Stomach (tissue), 4 donors: Measurements from ENCODE around the gene DMRT2.

Experiments
- POLR2A ChIP-seq, 4 donors: fragments of 450-650 bp; IDR thresholded peaks; one replicate each; pipeline ENCODE4 v1.6.1; 2016; ENCODE audit warnings: antibody characterized with exemption in 4 of 4, control low read depth in 2 of 4, mild to moderate bottlenecking in 1 of 4, moderate library complexity in 1 of 4
- POLR2AphosphoS5 ChIP-seq, 3 donors: sonication (generic); formaldehyde crosslinking; IDR thresholded peaks; one replicate each; pipeline ENCODE4 v1.6.1; 2016; ENCODE audit warnings: antibody characterized with exemption in 3 of 3
- TF ChIP-seq, protein P1 (sequence below), 7 experiments: fragments of 450-650 bp in 4 of 7; fragments of 200-600 bp in 3 of 7; sonication (generic) in 3 of 7; IDR thresholded peaks; one replicate each; pipeline ENCODE4 v1.5.1; 2016 to 2019; ENCODE audit warnings: antibody characterized with exemption in 7 of 7, control low read depth in 2 of 7, mild to moderate bottlenecking in 1 of 7

DNA sequence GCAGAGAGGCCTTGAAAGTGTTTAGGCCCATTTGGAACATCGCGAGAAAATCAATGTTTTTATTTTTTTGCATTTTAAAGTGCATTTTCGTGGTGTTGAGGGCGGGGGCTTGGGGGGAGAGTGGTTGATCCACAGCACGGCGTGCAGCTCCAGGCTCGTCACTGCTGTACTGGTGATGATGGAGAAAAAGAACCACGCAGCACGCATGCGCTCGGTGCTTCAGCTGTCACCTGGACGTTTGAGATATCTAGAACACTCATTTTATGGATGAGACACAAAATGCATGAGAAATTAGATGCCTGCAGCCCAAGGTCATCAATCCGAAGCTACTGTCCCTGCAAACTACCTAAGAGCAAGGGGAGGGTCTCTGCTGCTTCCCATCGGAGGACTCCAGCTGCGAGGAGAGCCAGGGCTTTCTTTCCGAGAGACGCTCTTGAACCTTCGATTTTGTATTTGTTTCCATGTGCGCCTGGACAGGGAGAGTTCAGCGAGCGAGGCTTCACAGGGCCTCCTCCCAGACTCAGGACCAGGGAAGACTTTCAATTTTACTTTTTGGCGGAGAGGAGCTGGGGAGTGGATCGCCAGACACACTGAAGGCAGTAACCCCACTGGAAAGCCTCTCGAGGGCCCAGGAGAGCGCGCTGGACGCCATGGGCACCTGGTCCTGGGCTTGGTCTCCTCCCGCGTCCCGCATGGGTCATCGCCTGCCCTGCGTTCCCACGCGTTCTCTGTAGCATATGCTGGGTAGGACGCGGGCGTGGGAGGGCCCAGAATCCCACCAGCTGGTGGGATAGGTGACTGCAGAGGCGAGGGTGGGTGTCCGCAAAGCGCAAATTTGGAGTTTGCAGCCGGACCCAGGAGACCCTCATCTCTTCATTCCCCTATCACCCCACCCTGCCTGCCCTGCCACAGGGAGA lies 2.5 kb downstream of the DMRT2 start:
- TF ChIP-seq, protein P1, sequence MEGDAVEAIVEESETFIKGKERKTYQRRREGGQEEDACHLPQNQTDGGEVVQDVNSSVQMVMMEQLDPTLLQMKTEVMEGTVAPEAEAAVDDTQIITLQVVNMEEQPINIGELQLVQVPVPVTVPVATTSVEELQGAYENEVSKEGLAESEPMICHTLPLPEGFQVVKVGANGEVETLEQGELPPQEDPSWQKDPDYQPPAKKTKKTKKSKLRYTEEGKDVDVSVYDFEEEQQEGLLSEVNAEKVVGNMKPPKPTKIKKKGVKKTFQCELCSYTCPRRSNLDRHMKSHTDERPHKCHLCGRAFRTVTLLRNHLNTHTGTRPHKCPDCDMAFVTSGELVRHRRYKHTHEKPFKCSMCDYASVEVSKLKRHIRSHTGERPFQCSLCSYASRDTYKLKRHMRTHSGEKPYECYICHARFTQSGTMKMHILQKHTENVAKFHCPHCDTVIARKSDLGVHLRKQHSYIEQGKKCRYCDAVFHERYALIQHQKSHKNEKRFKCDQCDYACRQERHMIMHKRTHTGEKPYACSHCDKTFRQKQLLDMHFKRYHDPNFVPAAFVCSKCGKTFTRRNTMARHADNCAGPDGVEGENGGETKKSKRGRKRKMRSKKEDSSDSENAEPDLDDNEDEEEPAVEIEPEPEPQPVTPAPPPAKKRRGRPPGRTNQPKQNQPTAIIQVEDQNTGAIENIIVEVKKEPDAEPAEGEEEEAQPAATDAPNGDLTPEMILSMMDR (IDR thresholded peaks at IDR 0.05), result no peak
- no peak for TF ChIP-seq POLR2A (IDR thresholded peaks at IDR 0.05)
- TF ChIP-seq POLR2AphosphoS5 (IDR thresholded peaks at IDR 0.05), result no peak
